ENCODE results near the gene KIAA0513. TPM values are rescaled to one million over a fixed set of nuclear protein-coding genes. Genes with fewer than 3 reads are reported as not detected.

Gene KIAA0513
- total RNA-seq, 3 donors from 2014 or later, result 31.9 to 36.5 (median 33.5) TPM

DNA sequence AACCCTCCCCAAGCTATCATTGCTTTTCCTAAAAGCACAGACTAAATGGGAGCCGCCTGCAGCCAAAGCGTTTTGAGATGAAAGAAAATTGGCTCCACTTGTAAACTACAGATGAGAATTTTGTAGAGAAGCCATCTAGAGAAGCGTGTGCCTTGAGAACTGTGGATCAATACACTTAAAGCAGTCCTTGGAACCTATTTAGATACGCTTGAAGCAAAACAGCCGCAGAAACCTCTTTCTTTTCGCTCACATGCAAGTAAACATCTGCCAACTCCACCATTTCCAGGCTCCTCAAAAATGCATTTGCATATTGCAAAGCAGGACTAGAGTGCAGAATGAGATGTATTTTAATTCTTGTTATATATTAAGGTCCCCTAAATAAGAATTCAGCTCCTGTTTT, 13.1 kb downstream of the KIAA0513 start:
- H3K4me1 ChIP-seq (ENCODE audit: low read depth), result no peaks in the 10 kb centered on the region
- H3K9me3 ChIP-seq, result no peaks in the 10 kb centered on the region
- DNase-seq (no peak), ATAC-seq (no peak)
- no peak overlapping the region for H3K4me3 ChIP-seq
- intact Hi-C loops (cut with DNase I, micrococcal nuclease), result no loop called here
- TF ChIP-seq, protein P1, sequence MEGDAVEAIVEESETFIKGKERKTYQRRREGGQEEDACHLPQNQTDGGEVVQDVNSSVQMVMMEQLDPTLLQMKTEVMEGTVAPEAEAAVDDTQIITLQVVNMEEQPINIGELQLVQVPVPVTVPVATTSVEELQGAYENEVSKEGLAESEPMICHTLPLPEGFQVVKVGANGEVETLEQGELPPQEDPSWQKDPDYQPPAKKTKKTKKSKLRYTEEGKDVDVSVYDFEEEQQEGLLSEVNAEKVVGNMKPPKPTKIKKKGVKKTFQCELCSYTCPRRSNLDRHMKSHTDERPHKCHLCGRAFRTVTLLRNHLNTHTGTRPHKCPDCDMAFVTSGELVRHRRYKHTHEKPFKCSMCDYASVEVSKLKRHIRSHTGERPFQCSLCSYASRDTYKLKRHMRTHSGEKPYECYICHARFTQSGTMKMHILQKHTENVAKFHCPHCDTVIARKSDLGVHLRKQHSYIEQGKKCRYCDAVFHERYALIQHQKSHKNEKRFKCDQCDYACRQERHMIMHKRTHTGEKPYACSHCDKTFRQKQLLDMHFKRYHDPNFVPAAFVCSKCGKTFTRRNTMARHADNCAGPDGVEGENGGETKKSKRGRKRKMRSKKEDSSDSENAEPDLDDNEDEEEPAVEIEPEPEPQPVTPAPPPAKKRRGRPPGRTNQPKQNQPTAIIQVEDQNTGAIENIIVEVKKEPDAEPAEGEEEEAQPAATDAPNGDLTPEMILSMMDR (IDR thresholded peaks at IDR 0.05), result no peak
- no peaks in the 10 kb centered on the region for H3K36me3 ChIP-seq (ENCODE audit: low read depth)

GRCh38 chr16:85041219-85042166, 13.9 kb downstream of the KIAA0513 start:
- TF ChIP-seq, protein P1 (IDR thresholded peaks at IDR 0.05), result no peak
- Histone ChIP-seq H3K9me3 (no peaks in the 10 kb centered on the region), H3K4me1 (ENCODE audit: low read depth) (peaks cover 3% of the 10 kb centered on the region), H3K4me3 (no peak overlapping the region), H3K36me3 (ENCODE audit: low read depth) (no peaks in the 10 kb centered on the region)
- no peak for DNase-seq
- intact Hi-C loops (cut with DNase I, micrococcal nuclease), result no loop called here
- no peak for ATAC-seq

DNA sequence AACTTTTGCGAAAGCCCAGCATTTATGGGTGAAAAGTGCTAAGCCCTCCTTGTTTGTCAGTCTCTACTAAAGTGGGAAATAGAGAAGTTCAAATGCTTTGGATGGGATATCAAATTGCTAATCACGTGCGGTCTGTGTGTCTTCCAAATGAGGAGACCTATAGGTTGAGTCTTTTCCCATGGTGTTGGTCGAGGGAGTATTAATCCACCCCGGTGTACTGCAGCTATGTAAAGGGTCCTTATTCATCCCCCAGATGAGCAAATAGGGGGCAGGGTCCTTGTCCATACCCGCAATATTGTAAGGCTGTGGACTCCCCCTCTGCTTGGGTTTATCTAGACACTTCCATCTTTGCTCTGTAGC, 14.6 kb downstream of the KIAA0513 start:
- Histone ChIP-seq H3K9me3 (no peaks in the 10 kb centered on the region), H3K36me3 (ENCODE audit: low read depth) (no peaks in the 10 kb centered on the region), H3K4me1 (ENCODE audit: low read depth) (peaks cover 8% of the 10 kb centered on the region), H3K4me3 (no peak overlapping the region)
- TF ChIP-seq, protein P1 (IDR thresholded peaks at IDR 0.05), result no peak
- intact Hi-C loops (cut with DNase I, micrococcal nuclease), result no loop called here
- ATAC-seq, result no peak
- DNase-seq, result no peak

DNA sequence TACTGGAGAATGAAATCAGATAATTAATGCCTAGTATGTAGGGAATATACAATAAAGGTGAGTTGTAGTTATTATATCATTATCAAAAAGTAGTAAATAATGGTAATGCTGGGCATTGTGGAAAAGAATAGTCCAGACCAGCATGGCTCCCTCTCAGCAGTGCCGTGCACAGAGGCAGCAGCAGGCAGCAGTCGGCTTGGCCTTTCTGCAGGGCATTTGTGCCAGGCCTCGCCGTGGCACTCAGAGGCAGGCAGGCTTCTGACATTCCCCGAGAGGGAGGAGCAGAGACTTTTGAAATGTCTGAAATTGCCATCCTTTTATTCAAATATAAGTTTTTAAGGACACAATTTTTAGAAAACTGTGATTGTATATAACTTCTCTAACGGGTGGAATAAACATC, 15.0 kb downstream of the KIAA0513 start:
- TF ChIP-seq, protein P1 (IDR thresholded peaks at IDR 0.05), result no peak
- intact Hi-C loops (cut with DNase I, micrococcal nuclease), result no loop called here
- Histone ChIP-seq H3K36me3 (ENCODE audit: low read depth) (no peaks in the 10 kb centered on the region), H3K4me1 (ENCODE audit: low read depth) (peaks cover 8% of the 10 kb centered on the region), H3K4me3 (no peak overlapping the region), H3K9me3 (no peaks in the 10 kb centered on the region)
- no peak for ATAC-seq
- no peak for DNase-seq

- ATAC-seq (no peak), DNase-seq (no peak)
These were observed 17.5 kb downstream of the KIAA0513 start for GRCh38 chr16:85045077-85045476.

More at GRCh38 chr16:85045077-85045476, 17.5 kb downstream of the KIAA0513 start:
- Histone ChIP-seq H3K4me1 (ENCODE audit: low read depth) (peaks cover 26% of the 10 kb centered on the region), H3K9me3 (no peaks in the 10 kb centered on the region), H3K36me3 (ENCODE audit: low read depth) (no peaks in the 10 kb centered on the region), H3K4me3 (no peak overlapping the region)
- intact Hi-C loops (cut with DNase I, micrococcal nuclease), result no loop called here
- TF ChIP-seq, protein P1 (IDR thresholded peaks at IDR 0.05), result no peak

Data from mucosa of descending colon (tissue), 3 donors.